T-helper 2 cell (primary cell): ENCODE data around the gene MRPL43.
"Not testable (repeated sequence)": the region's sequence is repeated elsewhere in the genome, so short reads cannot be mapped to it uniquely, and the experiment has no call there.

Experiments used
- DNase-seq, 5 experiments: peaks; one replicate each; pipeline versions ENCODE4 v3.0.0 to v3.0.0-alpha.2; 2012 to 2022
- total RNA-seq, 2 donors: gene quantifications; one replicate each; lab custom pipeline; 2026; lab: John Stamatoyannopoulos, UW

MRPL43 gene
- total RNA-seq, result 14.0 to 23.9 reads per million in 2 donors

DNA sequence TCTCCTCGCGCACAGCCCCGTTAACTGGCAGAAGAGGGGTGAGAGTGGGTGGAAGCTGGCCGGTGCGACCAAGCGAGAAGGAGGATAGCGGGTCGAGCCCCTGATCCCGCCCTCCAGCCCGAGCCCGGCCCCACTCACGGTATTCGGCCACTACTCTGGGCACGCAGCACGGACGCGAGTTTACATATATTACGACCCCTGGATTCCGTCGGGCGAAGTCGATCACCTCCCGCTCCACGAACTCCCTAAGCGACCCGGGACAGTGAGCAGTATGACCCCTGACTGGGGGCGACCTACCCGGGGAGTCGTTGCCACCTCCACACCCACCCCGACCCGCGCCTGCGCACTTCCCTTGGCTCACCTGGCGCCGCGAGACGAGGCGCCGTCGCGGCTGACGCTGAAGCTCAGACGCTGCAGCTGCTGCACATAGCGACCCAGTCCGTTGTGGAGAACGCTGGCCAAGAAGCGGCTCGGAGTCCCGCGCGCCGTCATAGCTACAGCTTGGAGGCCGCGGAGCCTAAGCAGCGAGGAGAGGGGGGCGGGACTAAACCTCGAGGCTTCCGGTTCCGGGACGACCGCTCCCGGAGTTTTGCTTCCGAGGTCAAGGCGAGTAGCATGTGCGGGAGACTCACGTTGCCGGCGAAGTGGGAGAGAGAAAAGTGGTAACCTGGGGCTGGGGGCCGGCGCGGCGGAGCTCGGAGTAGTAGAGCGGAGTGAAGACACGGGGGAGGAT lies at the start of gene MRPL43, which contains the start of gene TWNK:
TSS of gene MRPL43 (minus strand) at position 546 of the 733 bp plus-strand sequence. CDS start at position 492, 54 bp downstream.
TSS of gene TWNK (plus strand) at position 592 of the 733 bp plus-strand sequence. CDS start 668 bp downstream, outside the sequence.
- DNase-seq, result peak; percentile 66 to 85 (median 75)

- DNase-seq, result no peak
Measured at GRCh38 chr10:101036726-101037125, 49.4 kb upstream of the MRPL43 start.

DNA sequence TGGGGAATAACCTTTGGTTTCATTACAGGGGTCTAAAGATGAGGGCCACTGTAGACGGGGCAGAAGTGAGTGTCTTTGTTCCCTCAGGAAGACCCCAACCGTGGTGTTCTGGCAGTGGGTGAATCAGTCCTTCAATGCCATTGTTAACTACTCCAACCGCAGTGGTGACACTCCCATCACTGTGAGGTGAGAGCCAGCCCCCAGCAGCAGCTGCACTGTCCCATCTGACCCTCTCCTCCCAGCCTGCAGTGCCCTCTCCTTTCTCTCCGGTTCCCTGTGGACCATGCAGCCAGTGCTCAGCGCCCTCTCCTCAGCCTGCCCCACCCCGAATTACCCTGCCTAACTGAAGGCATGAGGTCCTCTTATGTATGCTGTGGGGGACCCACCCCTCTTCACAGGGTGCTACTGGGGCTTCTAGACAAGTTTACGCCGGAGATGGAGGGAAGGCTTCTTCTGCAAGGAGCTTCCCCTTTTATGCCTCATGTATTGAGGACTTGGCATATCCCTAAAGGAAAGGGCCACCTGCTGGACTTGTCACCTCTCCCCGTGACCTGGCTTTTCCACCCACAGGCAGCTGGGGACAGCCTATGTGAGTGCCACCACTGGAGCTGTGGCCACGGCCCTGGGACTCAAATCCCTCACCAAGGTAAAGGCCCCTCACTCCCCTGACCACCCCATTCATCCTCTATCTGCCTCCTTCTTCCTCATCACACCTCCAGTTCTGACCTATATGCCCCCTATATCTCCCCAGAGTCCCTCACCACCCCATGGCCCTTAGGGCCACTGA lies 48.8 kb upstream of the MRPL43 start:
- no peak for DNase-seq

GRCh38 chr10:101035314-101035713 lies 48.0 kb upstream of the MRPL43 start:
- DNase-seq, result no peak

DNA sequence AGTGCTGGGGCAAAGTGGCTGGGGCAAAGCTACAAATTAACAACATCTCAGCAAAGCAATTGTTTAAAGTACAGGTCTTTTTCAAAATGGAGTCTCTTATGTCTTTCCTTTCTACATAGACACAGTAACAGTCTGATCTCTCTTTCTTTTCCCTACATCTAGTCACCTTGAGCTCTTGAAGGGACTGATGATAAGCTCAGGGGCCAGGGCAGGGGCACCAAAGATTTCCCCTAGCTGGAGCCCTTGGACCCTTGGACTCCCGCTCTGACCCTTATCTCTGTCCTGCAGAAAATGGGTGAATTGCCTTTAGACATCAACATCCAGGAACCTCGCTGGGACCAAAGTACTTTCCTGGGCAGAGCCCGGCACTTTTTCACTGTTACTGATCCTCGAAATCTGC lies 47.1 kb upstream of the MRPL43 start:
- DNase-seq, result not testable (repeated sequence)

DNA sequence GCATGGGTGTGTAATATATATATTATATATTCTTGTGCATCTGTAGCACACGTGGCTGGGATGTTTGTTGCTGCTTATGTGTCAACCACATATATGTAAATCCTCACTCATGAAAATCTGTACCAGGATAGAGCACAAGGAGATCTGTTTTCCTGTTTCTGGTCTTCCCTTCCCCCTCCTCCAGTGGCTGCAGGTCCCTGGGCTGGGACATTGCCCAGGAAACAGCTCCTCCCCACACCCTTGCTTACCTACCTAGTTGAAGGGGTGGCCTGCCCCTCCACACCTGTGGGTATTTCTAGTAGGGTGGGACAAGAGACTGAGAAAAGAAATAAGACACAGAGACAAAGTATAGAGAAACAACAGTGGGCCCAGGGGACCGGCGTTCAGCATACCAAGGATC lies 46.0 kb upstream of the MRPL43 start:
- no peak for DNase-seq

DNA sequence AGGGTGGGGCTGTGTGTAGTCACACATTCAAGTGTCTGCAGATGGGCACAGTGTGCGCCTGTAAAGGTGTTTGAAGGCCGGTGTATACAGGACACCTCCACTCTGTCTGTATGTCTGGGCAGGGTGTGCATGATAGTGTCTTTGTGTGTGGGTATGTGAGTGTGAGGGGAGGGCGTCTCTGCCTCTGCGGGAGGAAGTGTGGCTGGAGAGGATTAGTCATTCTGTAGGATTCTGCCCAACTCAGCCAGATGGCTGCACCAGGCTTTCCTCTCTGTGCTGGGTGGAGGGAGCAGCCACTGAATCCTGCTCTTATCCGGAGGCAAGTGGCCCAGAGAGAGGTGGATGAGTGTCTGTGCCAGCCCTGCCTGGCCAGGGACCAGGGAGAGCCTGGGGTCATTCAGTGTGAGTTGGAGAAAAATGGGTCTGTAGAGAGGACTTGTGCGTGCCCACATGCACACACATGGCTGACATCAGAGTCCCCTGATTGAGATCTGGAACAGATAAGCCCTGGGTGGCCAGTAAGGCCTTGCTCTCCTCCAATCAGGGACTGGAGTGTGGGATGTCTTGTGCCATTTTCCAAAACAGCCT lies 45.4 kb upstream of the MRPL43 start:
- peak in 2 of 5 experiments; percentile 30 to 75 for DNase-seq

- peak; percentile 57 to 84 (median 72) for DNase-seq
Measured at GRCh38 chr10:101031796-101032636, 44.7 kb upstream of the MRPL43 start.

GRCh38 chr10:101031128-101031795 lies 44.0 kb upstream of the MRPL43 start, which contains the start of the genes PDZD7 and SFXN3:
Gene PDZD7 (minus strand): TSS chr10:101031129. CDS start chr10:101030219, 910 bp downstream.
Gene SFXN3 (plus strand): TSS chr10:101031234. CDS start chr10:101034695, 3,461 bp downstream.
- peak; percentile 93 to 97 (median 94) for DNase-seq

GRCh38 chr10:101030496-101031127 lies 43.3 kb upstream of the MRPL43 start:
- DNase-seq, result no peak

DNA sequence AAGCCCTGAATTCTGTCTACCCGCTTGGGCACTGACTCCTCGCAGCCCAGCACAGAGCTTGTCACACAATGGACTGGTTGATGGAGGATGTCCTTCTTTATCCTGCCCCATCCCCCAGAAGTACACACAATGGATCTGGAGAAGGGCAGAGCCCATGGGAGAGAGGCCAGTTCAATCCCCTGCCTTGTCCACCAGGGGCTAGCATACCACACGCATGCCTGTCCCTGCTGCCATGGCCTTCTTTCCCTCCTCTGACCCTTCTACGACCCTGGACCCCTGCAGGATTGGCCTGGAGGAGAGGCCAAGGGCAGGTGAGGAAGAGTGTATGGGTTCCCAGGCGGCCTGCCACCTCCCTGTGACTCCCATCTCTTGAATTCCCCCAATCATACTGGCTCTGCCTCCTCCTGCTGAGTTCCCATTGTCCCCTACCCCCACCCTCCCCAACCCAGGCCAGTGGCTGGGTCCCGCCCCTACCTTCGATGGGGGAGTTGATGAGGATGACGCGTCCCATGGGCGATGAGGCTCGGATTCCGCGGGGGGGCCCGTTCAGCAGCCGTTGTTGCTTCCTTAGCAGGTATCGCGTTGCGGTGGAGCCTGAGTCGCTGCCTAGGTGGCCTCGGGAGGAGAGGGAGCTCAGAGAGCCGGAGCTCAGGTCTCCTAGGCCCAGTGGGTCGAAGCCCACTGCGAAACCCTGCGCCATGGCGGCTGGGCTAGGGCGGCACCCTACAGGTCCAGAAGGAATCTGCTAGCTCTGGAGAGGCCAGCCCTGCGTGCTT lies 42.4 kb upstream of the MRPL43 start:
- no peak for DNase-seq

DNA sequence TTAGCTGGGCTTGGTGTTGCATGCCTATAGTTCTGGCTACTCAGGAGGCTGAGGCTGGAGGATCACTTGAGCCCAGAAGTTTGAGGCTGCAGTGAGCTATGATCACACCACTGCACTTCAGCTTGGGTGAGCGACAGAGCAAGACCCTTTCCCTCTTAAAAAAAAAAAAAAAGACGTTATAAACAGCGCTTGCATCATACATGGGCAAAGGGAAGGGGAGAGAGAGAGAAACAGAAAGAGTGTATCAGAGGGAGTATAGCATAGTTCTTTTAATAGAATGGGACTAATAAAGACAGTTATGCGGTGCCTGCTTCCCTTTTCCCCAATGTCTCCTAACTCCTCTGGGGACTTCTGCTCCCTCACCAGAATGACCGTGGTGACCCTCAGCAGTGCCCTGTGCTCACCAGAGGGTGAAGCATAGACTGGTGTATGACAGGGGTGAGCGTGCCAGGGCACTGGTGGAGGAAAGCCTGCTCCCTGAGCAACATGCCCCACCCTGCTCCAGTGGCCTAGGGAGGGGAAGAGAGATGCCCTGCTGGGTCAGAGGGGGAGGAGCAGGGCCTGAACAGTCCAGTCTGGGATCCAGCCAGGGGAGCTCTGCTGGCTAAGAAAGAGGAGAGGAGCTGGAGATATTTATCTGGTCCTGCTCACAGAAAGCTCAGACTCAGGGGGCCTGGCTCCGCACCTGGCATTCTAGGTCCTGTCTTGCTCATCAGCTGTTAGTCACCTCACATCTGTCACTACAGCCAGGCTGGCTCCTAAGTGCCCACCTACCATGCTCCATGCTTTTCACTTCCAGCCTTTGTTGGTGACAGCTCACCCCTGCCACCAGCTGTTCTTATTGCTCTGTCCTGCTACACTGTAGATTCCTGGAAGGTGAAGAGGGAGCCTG lies 41.4 kb upstream of the MRPL43 start:
- DNase-seq, result no peak

DNA sequence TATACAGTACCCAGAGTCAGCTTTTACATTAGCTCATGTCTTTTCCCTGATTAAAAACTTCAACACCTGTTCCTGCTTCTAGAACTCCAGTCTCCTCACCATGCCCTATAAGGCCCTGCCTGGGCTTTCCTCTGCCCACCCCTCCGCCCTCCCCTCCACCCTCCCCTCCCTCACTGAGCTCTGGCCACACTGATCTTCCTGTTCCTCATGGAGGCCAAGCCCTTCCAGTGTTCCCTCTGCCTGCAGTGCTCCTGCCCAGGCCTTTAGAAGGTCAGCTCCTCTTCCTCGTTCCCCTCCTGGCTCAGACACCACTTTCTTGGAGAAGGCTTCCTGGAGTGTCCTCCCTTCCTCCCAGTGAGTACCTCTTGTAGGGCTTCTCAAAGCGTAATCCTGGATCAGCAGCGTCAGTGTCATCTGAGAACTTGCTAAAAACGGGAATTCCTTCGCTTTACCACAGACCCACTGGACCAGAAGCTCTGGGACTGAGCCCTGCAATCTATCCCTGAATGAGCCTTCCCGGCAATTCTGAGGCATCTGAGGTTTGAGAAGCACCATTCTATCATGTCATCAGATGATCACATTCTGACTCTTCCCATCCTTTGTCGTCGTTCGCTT lies 39.9 kb upstream of the MRPL43 start:
- no peak for DNase-seq

DNA sequence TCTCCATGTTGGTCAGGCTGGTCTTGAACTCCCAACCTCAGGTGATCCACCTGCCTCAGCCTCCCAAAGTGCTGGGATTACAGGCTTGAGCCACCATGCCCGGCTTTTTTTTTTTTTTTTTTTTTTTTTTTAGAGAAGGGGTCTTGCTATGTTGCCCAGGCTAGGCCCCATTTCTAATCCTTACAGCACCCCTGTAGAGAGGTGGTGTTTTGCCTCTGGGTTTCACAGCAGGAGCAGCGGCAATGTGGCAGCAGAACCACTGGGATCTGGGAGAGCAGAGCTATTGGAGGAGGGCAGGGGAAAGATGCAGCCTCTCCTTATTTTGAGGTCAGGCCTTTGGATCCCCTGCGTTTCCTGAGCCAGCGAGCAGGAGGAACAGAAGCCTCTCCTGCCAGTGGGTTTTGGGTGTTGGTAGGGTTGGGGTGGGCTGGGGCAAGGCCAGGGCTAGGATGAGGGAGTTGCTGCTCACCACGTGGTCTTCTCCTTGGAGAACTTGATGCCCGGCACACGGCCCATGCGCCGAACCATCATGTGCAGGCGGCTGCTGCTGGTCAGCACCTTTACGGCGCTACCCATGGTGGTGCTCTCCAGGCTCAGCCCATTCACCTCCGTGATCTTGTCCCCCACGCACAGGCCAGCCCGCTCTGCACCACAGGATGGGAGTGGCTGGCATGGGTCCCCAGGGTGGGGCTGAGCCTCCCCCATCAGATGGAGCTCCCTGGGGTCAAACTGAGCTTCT lies 35.8 kb upstream of the MRPL43 start:
- no peak for DNase-seq

- no peak for DNase-seq
Measured at GRCh38 chr10:101021692-101022251, 34.5 kb upstream of the MRPL43 start.

DNA sequence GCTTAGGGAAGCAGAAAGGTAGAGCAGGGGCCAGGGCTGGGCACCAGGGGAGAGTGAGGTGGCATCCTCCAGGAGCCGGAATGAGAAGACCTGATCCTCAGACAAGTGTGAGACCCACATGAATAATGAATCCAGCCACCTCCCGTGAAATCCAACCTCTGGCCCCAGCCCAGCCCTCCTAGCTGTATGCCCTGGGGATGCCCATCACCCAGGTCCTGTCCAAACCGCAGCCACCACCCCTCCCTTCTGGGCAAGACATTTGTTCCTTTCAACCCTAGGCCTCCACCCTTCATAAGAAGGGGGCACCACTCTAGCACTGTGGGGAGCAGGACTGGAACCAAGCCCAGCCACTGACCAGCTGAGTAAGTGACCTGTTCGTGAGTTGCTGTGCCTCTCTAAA lies 33.9 kb upstream of the MRPL43 start:
- DNase-seq, result no peak

GRCh38 chr10:101020427-101021075 lies 33.3 kb upstream of the MRPL43 start:
- DNase-seq, result no peak
